DOHH2 (cell line): ENCODE data around the gene C19orf85.

Experiments
- H3F3A ChIP-seq: fragments of 200-600 bp; sonication (generic), shearing (Covaris generic); 2 replicates; pipeline ENCODE4 v1.6.0; 2016; ENCODE audit warnings: antibody characterized with exemption, mild to moderate bottlenecking; ENCODE audit not compliant: control insufficient read depth, insufficient read depth
- H3K27ac ChIP-seq: fragments of 200-600 bp; sonication (generic); 2 replicates; pipeline ENCODE4 v1.5.1; 2014; ENCODE audit warnings: low read depth, mild to moderate bottlenecking, low read length, moderate library complexity
- H3K27me3 ChIP-seq: fragments of 200-600 bp; sonication (generic); 2 replicates; pipeline ENCODE4 v1.6.1; 2014; ENCODE audit warnings: mild to moderate bottlenecking, low read length, mixed read lengths; ENCODE audit not compliant: control insufficient read depth
- H3K36me3 ChIP-seq: fragments of 200-600 bp; sonication (generic); 2 replicates; pipeline ENCODE4 v1.6.1; 2014; ENCODE audit warnings: mild to moderate bottlenecking, low read length, moderate library complexity, mixed read lengths; ENCODE audit not compliant: control insufficient read depth
- H3K4me1 ChIP-seq: fragments of 200-600 bp; sonication (generic); 2 replicates; pipeline ENCODE4 v1.6.1; 2014; ENCODE audit warnings: mild to moderate bottlenecking, low read length, mixed read lengths; ENCODE audit not compliant: control insufficient read depth
- H3K4me2 ChIP-seq: fragments of 200-600 bp; sonication (generic); 2 replicates; pipeline ENCODE4 v1.6.0; 2014; ENCODE audit warnings: mild to moderate bottlenecking, low read length, moderate library complexity
- H3K4me3 ChIP-seq: fragments of 200-600 bp; sonication (generic); 2 replicates; pipeline ENCODE4 v1.5.1; 2014; ENCODE audit warnings: mild to moderate bottlenecking, low read length, mixed read lengths
- H3K79me2 ChIP-seq: fragments of 200-600 bp; sonication (generic); 2 replicates; pipeline ENCODE4 v1.6.1; 2014; ENCODE audit warnings: mild to moderate bottlenecking, low read length, mixed read lengths; ENCODE audit not compliant: control insufficient read depth
- H3K9me2 ChIP-seq: fragments of 200-600 bp; sonication (generic); replicated peaks from 2 replicates; pipeline ENCODE4 v1.6.1; 2014; ENCODE audit warnings: mild to moderate bottlenecking, low read length, mixed read lengths; ENCODE audit not compliant: control insufficient read depth
- H3K9me3 ChIP-seq: fragments of 200-600 bp; sonication (generic); 2 replicates; pipeline ENCODE4 v1.6.1; 2014; ENCODE audit warnings: antibody characterized with exemption, low read length, mixed read lengths; ENCODE audit not compliant: control insufficient read depth, insufficient read depth
- H4K20me1 ChIP-seq: fragments of 200-600 bp; sonication (generic); 2 replicates; pipeline ENCODE4 v1.6.0; 2014; ENCODE audit warnings: low read depth, mild to moderate bottlenecking, antibody characterized with exemption, low read length, moderate library complexity; ENCODE audit not compliant: control insufficient read depth, insufficient read depth
- CTCF ChIP-seq: fragments of 200-600 bp; sonication (generic); IDR thresholded peaks from one replicate; pipeline ENCODE4 v1.5.1; 2014; ENCODE audit warnings: antibody characterized with exemption, mild to moderate bottlenecking, low read depth, low read length; ENCODE audit not compliant: poor library complexity, severe bottlenecking
- EZH2phosphoT487 ChIP-seq: fragments of 200-600 bp; sonication (generic); IDR thresholded peaks from 2 replicates; pipeline ENCODE4 v1.6.1; 2017; ENCODE audit warnings: borderline replicate concordance, mild to moderate bottlenecking, antibody characterized with exemption, low read length, moderate library complexity, mixed read lengths

Gene C19orf85

GRCh38 chr19:55432241-55432959, 32.2 kb downstream of the C19orf85 start:
- Histone ChIP-seq H3K79me2 (no peaks in the 10 kb centered on the region), H3K4me3 (no peak overlapping the region), H3K4me1 (no peaks in the 10 kb centered on the region), H4K20me1 (no peaks in the 10 kb centered on the region), H3K36me3 (no peaks in the 10 kb centered on the region), H3K9me2 (no peaks in the 10 kb centered on the region), H3F3A (no peaks in the 10 kb centered on the region), H3K4me2 (no peak overlapping the region), H3K9me3 (no peaks in the 10 kb centered on the region), H3K27me3 (no peaks in the 10 kb centered on the region), H3K27ac (no peak overlapping the region)
- TF ChIP-seq CTCF (no peak), EZH2phosphoT487 (no peak)

GRCh38 chr19:55431183-55431582, 33.4 kb downstream of the C19orf85 start:
- no peaks in the 10 kb centered on the region for H3K79me2 ChIP-seq
- no peaks in the 10 kb centered on the region for H3K27me3 ChIP-seq
- no peaks in the 10 kb centered on the region for H3K9me2 ChIP-seq
- H3K4me3 ChIP-seq = no peak overlapping the region
- no peaks in the 10 kb centered on the region for H3F3A ChIP-seq
- H3K4me2 ChIP-seq = no peak overlapping the region
- H4K20me1 ChIP-seq = no peaks in the 10 kb centered on the region
- TF ChIP-seq CTCF (no peak), EZH2phosphoT487 (no peak)
- H3K36me3 ChIP-seq = no peaks in the 10 kb centered on the region
- no peaks in the 10 kb centered on the region for H3K4me1 ChIP-seq
- H3K27ac ChIP-seq = no peak overlapping the region
- H3K9me3 ChIP-seq = no peaks in the 10 kb centered on the region

GRCh38 chr19:55426042-55426441, 38.5 kb downstream of the C19orf85 start:
- Histone ChIP-seq H3K9me3 (no peaks in the 10 kb centered on the region), H3K79me2 (no peaks in the 10 kb centered on the region), H3K9me2 (no peaks in the 10 kb centered on the region), H3F3A (no peaks in the 10 kb centered on the region), H4K20me1 (no peaks in the 10 kb centered on the region), H3K4me3 (no peak overlapping the region), H3K4me1 (peaks cover 3% of the 10 kb centered on the region; the same call in 1 of the 2 replicates), H3K4me2 (no peak overlapping the region), H3K27me3 (no peaks in the 10 kb centered on the region; the same call in 1 of the 2 replicates), H3K36me3 (no peaks in the 10 kb centered on the region), H3K27ac (no peak overlapping the region)
- no peak for TF ChIP-seq EZH2phosphoT487

GRCh38 chr19:55424518-55424917, 40.0 kb downstream of the C19orf85 start:
- Histone ChIP-seq H3K36me3 (no peaks in the 10 kb centered on the region), H3K4me2 (no peak overlapping the region), H3K4me1 (peaks cover 3% of the 10 kb centered on the region; the same call in 1 of the 2 replicates), H3K4me3 (no peak overlapping the region), H4K20me1 (no peaks in the 10 kb centered on the region), H3K79me2 (no peaks in the 10 kb centered on the region), H3K27ac (no peak overlapping the region), H3K9me3 (0 out of 2 replicates have a peak, but pooled peaks cover 6% of the 10 kb centered on the region), H3K9me2 (no peaks in the 10 kb centered on the region), H3F3A (no peaks in the 10 kb centered on the region), H3K27me3 (peaks cover 3% of the 10 kb centered on the region; the same call in 1 of the 2 replicates)
- TF ChIP-seq EZH2phosphoT487 = no peak
- TF ChIP-seq CTCF = no peak
